Stimulated activated CD8-positive, alpha-beta memory T cell treated with anti-CD3 and anti-CD28 coated beads, Interleukin-7, amount 100 ng/mL, for 4 hours (primary cell): ENCODE results near the gene ASPRV1.

Experiments used
- DNase-seq, 2 donors: peaks; one replicate each; pipeline ENCODE4 v3.0.0-alpha.2; 2020; ENCODE audit warnings: low read depth in 2 of 2

The ASPRV1 gene

DNA sequence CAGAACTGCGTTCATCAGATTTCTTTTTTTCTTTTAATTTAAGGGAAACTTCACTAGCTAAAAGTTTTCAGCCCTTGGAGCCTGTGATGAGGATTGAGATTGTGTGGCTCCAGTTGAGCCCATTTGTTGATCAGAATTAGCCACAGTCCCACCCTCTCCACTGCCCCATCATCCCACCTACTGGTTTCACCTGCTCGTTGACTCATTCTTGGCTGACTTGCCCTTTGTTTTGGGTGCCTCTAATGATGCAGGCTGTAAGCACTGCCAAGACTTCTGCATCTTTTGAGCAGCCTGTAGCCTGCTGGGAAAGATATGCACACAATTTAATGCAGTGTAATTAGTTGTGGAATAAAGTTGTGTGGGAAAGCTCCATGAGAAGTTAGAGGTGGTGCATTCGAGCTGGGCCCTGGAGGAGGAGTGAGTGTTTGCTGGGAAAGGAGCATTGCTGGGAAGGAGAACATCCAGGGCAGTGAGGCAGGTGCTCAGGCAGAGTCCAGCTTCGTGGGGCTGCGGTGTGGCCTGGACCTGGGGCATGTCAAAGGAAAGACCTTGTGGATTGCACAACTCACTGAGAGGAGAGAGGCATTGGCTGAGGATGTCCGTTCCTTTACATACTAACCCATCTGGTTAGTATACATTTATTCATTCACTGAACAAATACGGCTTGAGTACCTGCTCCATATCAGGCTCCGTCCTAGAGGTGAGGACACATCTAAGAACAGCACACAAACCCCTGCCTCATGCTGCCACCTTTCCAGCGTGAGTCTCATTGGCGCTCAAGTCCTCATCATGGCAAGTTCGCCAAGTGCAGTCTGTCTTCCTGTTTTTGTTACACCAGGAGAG lies 18.2 kb downstream of the ASPRV1 start:
- DNase-seq: no peak

DNA sequence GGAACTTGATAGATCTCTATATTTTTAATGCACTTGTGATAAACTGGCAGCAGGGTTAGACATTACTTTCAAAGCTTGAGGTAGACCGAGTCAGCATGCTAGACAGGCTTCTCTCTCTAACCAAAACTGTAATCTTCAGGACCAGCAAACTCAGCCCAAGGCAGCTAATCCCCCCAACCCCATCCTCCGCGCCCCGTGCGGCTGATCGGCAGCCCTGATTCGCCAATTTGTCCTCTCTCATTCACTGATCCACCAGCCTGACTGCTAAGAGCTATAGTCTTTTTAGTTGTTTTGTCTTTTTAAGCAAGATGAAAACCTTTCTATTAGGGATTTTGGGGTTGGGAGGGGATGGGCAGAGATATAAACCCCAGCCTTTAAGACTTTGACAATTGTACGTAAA lies 20.7 kb downstream of the ASPRV1 start:
- no peak for DNase-seq

DNA sequence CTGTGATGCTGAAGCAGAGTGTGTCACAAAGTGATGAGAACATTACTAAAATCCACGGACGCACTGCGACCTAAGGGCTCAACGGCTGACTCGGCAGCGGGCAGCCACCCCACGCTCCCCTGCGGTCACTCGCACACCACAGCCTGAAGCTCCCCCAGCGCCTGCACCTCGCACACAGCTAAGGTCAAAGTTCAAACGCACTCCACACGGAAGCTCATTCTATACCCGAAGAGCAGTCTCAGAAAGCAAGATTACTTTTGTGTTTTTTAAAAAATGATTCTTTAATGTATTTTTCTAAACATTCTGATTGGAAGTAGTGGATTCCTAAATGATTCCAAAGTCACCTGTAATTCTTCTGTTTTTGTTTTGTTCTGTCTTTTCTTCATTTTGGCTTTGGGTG lies 21.7 kb downstream of the ASPRV1 start:
- DNase-seq: no peak

DNA sequence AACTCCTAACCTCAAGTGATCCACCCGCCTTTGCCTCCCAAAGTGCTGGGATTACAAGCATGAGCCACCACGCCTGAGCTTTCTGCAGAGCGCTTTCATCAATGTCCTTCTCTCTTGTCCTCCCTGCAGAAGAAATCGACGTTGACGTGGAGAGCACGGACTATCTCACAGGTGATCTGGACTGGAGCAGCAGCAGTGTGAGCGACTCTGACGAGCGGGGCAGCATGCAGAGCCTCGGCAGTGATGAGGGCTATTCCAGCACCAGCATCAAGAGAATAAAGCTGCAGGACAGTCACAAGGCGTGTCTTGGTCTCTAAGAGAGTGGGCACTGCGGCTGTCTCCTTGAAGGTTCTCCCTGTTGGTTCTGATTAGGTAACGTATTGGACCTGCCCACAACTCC lies 23.5 kb downstream of the ASPRV1 start:
- no peak for DNase-seq

DNA sequence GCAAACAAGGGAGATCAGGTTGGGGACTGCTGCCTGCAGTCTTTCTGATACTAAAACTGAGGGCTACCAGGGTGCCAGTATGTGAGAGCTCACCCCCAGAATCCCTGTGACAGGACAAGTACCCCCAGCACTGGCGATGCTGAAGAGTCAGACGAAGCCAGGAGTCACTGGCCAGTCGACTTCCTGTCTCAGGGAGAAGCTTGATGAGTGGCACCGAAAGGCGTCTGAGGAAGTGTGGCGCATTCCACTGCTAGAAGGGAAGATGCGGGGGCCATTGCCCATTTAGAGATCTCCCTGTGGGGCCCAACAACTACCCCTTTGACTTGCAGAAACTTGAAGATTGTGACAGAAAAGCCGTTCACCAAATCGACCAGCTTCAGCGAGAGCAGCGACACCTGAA lies 24.5 kb downstream of the ASPRV1 start:
- no peak for DNase-seq

DNA sequence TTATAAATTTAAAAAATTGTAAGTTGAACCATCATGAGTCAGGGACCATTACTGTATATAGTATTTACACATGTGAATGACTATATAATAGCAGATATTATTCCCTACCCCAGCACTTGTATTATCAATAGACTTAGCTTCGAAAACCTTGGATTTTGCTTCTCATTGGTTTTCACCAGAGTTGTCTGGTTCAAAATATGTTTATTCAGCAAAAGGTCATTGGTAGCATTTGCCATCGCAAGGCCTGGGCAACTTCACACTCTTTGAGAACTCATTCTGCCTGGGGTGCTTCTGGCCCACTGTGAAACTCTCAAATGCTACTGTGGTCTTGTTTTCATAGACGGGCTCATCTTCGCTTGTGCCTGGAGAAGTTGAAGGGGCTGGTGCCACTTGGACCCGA lies 26.4 kb downstream of the ASPRV1 start:
- DNase-seq: no peak

DNA sequence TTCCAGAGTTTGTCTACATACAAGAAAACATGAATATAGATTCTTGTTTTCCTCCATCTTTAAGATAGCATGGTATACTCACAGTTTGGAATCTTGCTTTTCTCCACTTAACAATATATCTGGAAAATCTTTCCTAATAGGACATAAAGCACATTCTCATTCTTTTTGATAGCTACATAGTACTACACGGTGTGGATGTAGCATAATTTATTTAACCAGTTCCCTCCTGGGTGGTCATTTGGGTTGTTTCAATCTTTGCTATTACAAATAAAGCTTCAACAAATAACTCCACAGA lies 26.9 kb downstream of the ASPRV1 start:
- DNase-seq: no peak

DNA sequence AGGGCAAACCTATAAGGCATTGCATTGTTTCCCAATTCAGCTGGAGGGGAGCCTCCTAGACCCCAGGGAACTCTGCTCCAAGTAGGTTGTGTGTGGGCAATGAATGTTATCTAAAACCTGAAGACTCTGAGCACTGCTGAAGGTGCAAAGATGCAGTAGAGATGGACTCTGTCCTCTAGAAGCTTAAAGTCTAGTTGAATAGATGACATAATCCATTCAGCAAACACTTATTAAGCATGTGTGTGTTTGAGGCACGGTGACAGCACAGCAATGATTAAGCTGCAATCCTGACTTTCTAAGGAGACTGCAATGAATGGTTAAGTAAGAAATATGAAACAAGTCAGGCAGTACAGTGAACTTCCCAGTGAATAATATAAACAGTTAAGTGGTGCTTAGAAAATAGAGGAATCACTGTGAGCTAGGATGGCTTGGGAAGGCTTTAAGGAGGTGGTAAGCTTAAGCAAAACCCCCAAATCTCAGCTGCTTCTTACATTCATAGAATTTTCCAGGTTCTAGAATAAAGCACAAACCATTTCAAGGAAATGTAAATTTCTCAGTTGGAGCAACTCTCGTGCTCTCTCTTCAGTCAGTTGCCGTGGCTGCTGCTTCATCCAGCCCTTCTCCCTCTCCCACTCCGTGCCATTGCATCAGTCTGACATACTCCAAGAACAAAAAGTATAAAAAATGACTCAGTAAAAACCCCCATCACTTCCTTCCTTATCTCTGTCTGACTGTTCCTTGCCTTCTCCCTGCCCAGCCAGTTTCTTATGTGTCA lies 27.4 kb downstream of the ASPRV1 start:
- DNase-seq: no peak

DNA sequence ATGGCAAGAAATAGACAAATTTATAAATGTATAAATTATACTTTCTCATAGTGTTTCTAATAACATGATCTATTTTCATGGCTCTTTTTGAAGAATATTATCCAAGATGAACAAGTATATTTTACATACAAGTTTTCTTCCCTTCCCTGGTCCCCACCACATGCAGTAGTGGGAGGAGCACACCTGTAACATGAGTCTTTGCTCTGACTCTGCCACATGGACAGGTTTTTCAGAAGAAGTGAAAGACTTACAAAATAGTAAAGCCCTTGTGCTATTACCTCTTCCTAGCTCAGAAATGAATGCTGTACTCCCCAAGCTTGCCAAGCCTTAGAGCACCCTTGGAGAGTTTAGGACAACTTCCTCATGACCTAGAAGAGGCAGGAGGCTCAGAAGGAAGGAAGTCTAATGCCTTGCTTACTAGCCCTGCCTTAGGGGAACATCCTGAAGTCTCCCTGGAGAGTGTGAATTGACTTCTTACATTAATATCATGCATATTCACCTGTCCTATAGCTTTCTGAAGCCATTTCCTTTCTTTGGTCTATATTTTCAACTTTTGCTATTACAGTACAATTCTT lies 28.1 kb downstream of the ASPRV1 start:
- no peak for DNase-seq

DNA sequence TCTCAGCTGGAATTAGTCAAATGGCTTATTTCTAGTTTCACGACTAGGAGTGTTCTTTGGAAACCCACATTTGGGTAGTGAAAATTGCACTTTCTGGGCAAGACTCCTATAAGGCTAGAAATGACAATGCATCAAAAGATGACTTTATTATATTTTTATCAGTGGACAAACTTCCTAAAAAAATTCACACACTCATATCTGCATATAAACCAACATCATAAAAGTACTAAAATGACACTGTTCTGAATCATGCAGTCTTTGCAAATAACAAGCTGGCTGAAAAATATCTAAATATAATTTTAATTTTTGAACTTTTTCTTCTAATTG lies 28.9 kb downstream of the ASPRV1 start:
- DNase-seq: no peak

DNA sequence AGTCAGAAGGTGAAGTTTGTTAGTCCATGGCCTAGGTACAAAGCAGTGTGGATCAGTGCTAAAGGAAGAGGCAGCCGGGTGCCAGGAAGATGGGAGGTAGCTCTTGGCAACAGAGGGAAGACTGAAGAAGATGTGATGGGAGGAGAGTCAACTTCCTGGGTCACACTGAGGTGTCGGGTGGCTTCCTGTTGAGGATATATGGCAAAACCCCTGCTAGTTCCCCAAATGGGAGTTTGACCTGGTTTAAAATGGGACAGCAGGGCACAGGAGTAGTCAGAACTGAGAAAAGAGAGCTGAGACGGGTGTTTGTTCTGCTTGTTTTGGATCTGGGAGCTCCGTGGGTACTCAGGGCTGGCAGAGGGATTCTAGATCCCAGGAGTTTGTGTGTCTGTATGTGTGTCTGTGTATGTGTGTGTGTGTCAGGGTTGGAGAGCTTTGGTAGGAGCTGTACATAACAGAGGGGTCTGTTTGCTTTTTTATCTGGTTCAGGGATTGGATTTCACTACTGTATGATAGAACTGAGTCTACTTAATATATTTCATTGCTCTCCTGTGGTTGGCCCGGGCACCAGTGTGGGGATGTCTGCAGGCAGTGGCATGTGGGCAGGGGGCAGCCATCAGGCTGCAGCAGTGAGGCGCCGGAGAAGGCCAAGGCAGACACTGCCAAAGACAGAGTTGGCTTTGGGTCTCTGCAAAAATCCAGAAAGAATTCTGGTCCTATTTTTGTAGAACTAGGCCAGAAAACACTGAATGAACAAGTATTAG lies 29.4 kb downstream of the ASPRV1 start:
- no peak for DNase-seq

DNA sequence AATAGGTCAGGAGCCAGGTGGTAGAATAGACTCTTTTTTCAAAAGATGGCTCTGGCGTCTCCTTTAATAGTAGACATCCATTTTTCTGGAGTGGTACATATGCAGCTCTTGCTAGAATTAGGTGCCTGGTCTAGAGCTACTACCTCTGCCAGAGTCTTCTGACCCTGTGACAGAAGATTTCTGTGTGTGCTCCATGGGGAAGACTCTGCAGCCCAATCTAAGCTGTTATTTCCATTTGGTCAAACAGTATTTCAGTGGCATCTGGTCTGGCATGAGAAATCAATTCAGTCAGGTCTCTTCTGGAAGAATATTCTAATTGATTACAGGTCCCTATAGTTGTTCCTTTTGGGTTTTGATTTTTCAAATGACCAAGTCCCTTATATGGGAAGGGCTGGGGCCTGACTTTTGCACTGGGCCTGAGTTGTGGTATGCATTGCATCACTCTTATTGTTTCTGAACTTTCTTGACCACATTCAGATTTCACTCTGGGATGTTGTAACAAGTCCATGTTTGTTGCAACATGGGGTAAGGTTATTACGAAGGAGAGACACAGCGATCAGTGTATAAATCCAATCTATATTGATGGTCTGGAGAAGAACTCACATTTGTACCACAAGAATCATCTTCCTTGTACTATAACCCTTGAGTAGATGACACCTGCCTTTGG lies 34.4 kb downstream of the ASPRV1 start:
- no peak for DNase-seq

DNA sequence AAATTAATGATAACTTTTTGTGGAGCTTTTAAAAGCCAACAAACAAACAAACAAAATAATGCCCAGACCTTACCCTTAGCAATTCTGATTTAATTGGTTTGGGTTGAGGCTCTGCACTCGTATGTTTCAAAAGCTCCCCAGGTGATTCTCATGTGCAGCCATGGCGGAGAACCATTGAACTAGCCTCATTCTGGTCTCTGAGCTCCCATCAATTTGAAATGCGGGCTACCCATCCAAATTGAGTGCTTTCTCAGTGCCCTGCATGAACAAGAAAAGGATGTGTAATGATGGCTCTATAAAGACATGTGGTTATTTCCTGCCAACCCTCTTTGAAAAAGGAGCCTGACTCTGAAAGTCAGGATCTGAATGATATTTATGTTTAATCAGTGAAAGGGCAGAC lies 38.3 kb downstream of the ASPRV1 start:
- no peak for DNase-seq

DNA sequence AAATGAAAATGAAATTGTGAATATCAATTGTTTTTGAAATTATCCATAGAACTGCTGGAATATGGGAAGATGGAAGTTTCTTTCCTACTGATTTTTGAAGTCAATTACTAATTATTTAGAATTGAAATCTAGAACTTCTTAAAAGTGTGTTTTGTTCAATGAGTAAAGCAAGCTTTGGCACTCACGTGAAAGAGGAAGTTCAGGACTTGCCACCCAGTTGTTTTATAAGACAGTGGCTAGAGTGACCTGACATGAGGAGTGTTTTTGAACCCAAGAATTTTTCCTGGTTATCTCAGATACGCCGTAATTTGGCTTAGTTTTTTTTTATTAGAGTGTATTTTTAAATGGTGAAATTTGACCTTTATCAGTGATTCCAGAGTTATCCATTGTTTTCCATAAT lies 43.0 kb downstream of the ASPRV1 start:
- DNase-seq: no peak

DNA sequence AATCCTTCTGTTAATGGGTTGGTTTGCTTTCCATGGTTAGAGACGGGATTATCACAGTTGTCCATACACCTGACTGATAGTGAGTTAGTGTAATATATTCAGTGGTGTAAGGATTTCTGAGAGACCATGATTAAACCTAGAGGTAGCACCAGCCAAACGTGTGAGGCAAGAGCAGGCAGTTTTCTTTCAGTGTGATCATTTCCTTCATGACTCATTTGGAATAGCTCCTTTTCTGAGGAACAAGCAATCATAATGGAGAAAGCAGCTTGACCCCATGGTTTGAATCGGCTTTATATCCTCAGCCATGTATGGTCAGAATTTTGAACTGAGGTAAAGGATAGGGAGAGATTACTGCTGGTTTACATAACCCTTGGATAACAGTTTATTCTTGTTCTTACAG lies 43.6 kb downstream of the ASPRV1 start:
- no peak for DNase-seq

DNA sequence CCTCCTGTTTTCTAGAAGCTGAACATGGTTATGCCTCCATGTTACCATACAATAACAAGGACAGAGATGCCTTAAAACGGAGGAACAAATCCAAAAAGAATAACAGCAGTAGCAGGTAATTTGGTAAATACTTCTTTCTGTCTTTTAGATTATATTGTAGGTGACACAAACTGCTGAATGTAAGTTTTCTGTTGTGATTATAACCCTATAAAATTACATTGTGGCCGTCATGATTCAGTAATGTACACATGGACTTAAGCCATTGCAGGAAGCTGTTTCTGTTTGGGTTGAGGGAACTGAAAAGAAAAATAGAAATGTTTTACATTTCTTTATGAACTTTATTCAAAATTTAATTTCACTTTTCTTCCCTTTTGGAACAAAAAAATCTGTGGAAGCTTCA lies 45.3 kb downstream of the ASPRV1 start:
- DNase-seq: no peak

DNA sequence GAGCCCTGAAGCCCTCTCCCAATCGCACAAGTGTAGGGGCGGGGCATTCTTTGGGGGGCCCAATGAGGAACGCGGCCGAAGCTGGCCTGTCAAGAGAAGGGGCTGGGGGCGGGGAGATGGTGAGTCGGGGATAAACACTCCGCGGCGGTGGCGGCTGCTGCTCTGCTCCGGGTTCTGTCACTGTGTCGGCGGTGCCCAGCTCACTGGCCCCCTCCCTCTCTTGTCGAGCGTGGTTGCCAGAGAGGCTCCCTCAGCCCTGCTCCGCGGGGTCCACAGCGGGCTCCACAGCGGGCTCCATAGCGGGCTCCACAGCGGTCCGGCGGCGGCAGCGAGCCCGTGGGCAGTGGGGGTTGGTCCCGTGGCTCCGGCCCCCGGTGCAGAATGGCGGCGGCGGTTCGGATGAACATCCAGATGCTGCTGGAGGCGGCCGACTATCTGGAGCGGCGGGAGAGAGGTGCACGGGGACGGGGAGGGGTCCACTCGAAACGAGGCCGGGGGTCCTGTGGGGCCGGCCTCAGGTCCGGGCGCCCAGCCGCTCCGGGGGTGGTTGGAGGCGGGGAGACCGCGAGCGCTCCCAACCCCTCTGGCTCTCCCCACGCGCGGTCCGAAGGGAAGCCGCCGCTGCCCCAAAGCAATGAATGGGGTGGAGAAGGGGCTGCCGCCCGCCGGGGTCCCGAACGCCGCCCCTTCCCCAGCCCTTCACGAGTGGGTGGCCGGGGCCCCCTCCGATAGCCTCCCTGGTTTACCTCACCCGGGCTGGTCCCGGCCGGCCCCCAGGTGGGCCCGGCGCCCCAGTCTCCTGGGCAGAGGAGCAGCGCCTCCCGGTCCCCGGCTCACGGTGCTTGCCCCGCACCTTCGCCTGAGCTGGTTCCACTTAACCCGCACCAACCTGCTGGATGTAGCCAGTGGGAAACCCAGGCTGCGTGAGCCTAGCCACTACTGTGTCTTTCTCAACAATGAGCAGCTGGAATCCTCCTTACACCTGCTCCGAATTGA lies 46.2 kb downstream of the ASPRV1 start, which contains the start of gene MXD1:
Gene MXD1, plus strand, starts transcription at position 160 of the 996 bp plus-strand sequence. Its CDS starts 222 bp downstream, at position 382.
- DNase-seq: no peak

DNA sequence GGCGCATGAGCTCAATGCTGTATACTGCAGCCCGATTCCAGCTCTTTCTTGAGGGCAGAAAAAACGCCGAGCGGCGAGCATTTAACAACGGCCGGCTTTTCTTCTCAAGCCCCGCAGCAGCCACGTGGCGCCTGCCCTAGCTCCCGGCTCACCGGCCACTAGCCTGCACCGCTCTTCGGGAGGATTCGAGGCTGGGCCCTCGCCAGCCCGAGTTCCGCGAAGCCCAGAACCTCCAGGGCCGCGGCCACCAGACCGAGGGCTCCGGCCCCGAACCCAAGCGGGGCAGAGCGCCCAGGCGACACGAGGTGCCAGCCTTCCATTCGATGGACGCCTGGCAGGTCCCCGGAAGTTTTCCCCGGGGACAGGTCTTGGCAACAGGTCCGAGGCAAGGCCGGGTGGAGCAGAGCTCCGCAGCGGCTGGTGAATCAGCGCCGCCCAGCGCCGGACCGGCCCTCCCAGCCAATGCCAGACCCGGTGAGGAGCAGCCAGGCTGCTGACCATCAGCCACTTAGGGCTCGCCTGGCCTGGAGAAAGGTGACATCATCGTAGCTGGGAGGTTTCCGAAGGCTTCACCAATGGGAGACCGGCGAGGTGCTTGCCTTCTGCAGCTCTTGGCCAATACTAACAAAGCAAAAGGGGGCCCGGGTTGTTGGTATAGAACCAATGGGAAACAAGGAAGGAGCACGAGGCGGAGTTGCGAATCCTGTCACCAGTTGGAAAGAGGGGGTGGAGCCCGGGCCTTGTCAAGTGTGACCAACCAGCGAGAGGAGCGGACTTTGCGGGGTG lies 47.1 kb downstream of the ASPRV1 start:
- DNase-seq: peak; percentile 100

DNA sequence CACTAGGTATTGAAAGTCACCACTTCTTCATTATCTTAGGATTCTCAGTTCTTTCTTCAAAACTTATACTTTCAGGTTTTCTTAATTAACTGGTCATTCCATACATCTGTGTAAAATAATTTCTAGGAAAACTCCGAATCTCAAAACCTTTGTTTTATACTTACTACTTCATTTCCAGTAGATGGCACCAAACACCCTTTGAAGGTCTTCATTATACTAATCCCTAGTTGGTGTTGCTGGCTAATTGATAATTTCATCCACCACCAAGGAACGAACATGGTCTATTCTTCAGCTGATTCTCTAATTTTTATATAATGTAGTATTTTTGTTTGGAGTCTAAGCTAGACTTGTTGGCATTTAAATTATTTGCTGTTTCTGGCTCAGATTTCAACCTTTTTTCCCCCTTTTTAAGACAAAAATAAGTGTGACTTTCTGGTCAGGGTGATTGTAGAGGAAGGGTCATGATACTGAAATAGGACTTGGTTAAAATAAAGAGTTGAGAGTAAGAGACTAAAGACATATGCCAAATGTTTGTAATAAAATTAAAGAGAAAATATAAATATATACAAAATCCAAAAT lies 49.4 kb downstream of the ASPRV1 start:
- no peak for DNase-seq
